Vagina (tissue), 2 donors: ENCODE measurements around the gene PDE4D.

Source experiments
- POLR2A ChIP-seq, 2 donors: fragments of 450-650 bp; IDR thresholded peaks; one replicate each; pipeline ENCODE4 v1.6.1; 2017; ENCODE audit warnings: antibody characterized with exemption in 2 of 2, mild to moderate bottlenecking in 2 of 2, moderate library complexity in 2 of 2
- POLR2AphosphoS5 ChIP-seq, 2 donors: sonication (generic); formaldehyde crosslinking; IDR thresholded peaks; one replicate each; pipeline ENCODE4 v1.9.0; 2017; ENCODE audit warnings: antibody characterized with exemption in 2 of 2, mild to moderate bottlenecking in 2 of 2, low read depth in 1 of 2; ENCODE audit not compliant: insufficient read depth in 1 of 2
- TF ChIP-seq, protein P1 (sequence below), 3 experiments: fragments of 450-650 bp in 2 of 3; fragments of 200-600 bp in 1 of 3; sonication (generic) in 1 of 3; IDR thresholded peaks; one replicate each; pipeline ENCODE4 v1.5.1; 2017 to 2019; ENCODE audit warnings: antibody characterized with exemption in 3 of 3, mild to moderate bottlenecking in 2 of 3, moderate library complexity in 2 of 3

DNA sequence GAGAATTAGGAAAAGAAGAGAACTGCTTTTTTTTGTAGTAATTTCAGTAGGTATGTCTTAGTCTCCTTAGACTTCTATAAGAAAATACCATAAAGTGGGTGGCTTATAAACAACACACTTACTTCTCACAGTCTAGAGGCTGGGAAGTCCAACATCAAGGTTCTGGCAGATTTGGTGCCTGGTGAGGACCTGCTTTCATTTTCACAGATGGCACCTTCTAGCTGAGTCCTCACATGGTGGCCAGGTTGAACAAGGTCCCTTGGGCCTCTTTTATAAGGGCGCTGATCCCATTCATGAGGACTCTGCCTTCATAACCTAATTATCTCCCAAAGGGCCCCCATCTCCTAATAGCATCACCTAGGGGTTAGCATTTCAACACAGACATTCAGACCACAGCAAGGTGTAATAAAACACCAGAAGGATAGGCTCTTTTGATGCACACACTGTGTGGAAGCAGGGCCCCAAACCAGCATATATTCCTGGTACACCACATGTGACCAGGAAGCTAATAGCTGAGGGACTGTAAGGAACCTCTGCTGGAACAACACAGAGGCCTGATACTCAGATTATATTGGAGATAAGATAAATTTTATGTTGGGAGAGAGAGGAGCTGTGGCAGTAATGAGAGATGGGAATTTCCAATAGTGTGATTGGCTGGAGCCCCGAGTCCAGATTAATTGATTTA lies 925.8 kb downstream of the PDE4D start:
- TF ChIP-seq POLR2A (IDR thresholded peaks at IDR 0.05) (no peak), POLR2AphosphoS5 (IDR thresholded peaks at IDR 0.05; ENCODE audit: insufficient read depth in 1 of 2, low read depth in 1 of 2) (no peak)
- TF ChIP-seq, protein P1, sequence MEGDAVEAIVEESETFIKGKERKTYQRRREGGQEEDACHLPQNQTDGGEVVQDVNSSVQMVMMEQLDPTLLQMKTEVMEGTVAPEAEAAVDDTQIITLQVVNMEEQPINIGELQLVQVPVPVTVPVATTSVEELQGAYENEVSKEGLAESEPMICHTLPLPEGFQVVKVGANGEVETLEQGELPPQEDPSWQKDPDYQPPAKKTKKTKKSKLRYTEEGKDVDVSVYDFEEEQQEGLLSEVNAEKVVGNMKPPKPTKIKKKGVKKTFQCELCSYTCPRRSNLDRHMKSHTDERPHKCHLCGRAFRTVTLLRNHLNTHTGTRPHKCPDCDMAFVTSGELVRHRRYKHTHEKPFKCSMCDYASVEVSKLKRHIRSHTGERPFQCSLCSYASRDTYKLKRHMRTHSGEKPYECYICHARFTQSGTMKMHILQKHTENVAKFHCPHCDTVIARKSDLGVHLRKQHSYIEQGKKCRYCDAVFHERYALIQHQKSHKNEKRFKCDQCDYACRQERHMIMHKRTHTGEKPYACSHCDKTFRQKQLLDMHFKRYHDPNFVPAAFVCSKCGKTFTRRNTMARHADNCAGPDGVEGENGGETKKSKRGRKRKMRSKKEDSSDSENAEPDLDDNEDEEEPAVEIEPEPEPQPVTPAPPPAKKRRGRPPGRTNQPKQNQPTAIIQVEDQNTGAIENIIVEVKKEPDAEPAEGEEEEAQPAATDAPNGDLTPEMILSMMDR (IDR thresholded peaks at IDR 0.05) = no peak
